ENCODE results near the gene MAP4K4. TPM values are rescaled to one million over a fixed set of nuclear protein-coding genes. Genes with fewer than 3 reads are reported as not detected.

Gene MAP4K4
- total and polyA plus RNA-seq, 2 of the 13 experiments (the other 11 are each of a cell fraction or from before 2014, with no cell fraction given): 105 to 264 TPM

GRCh38 chr2:101731221-101732054, 33.9 kb downstream of the MAP4K4 start (continued):
- TF ChIP-seq ZNF414 (CRISPR knock-in tag; IDR thresholded peaks at IDR 0.05): no peak
- no peak for TF ChIP-seq ZBTB40 (IDR thresholded peaks at IDR 0.05)
- TF ChIP-seq ZBTB40 (CRISPR knock-in tag; IDR thresholded peaks at IDR 0.05): no peak
- TF ChIP-seq SRSF4 (IDR thresholded peaks at IDR 0.05; ENCODE audit: low read depth, low read length, poor library complexity, severe bottlenecking): no peak
- TF ChIP-seq JARID2 (CRISPR knock-in tag; IDR thresholded peaks at IDR 0.05; ENCODE audit: insufficient replicate concordance): no peak
- no peak for TF ChIP-seq ATF7-NPFF (CRISPR knock-in tag; IDR thresholded peaks at IDR 0.05; ENCODE audit: low read depth)
- TF ChIP-seq STAT5B (CRISPR knock-in tag; IDR thresholded peaks at IDR 0.05): no peak
- no peak for TF ChIP-seq MAFG (CRISPR knock-in tag; IDR thresholded peaks at IDR 0.05)
- TF ChIP-seq NFIB (CRISPR knock-in tag; IDR thresholded peaks at IDR 0.05; ENCODE audit: borderline replicate concordance): no peak
- peak; percentile 97 for TF ChIP-seq ZNF362 (CRISPR knock-in tag; IDR thresholded peaks at IDR 0.05; ENCODE audit: borderline replicate concordance)
- TF ChIP-seq PAXIP1 (CRISPR knock-in tag; conservative IDR thresholded peaks at IDR 0.05): peak; percentile 86
- TF ChIP-seq ATF3 (CRISPR knock-in tag; IDR thresholded peaks at IDR 0.05): peak; percentile 71; the same call in 1 of the 2 replicates
- no peak for TF ChIP-seq ZFYVE20 (CRISPR knock-in tag; IDR thresholded peaks at IDR 0.05; ENCODE audit: borderline replicate concordance, low read depth)
